Left ventricle myocardium inferior (tissue), 1 donor: ENCODE results near the gene CSH1. TPM values are rescaled to one million over a fixed set of nuclear protein-coding genes. Genes with fewer than 3 reads are reported as not detected.
"Not testable (repeated sequence)": the region's sequence is repeated elsewhere in the genome, so short reads cannot be mapped to it uniquely, and the experiment has no call there.

Experiments
- DNase-seq: peaks from one replicate; pipeline ENCODE4 v3.0.0-alpha.2; 2020
- H3K27ac ChIP-seq: fragments of 200-600 bp; replicated peaks from 2 replicates; pipeline ENCODE4 v1.8.0; 2021
- H3K27me3 ChIP-seq: fragments of 200-600 bp; 2 replicates; pipeline ENCODE4 v1.8.0; 2021; ENCODE audit warnings: low read depth
- H3K36me3 ChIP-seq: fragments of 200-600 bp; 2 replicates; pipeline ENCODE4 v1.8.0; 2021
- H3K4me1 ChIP-seq: fragments of 200-600 bp; 2 replicates; pipeline ENCODE4 v1.8.0; 2021
- H3K4me3 ChIP-seq: fragments of 200-600 bp; 2 replicates; pipeline ENCODE4 v1.8.0; 2021; ENCODE audit warnings: mild to moderate bottlenecking, moderate library complexity
- H3K9me3 ChIP-seq: fragments of 200-600 bp; replicated peaks from 2 replicates; pipeline ENCODE4 v1.8.0; 2021
- intact Hi-C: fragments of 100-400 bp; cut with micrococcal nuclease; formaldehyde crosslinking; loops from one replicate; pipeline ENCODE4 v1.11.0; 2022
- total RNA-seq: library from RNA; stranded (reverse); fragmentation: NEBNext Ultra II Directional; extraction: Animal tissue kit (Norgen Biotek cat#: 25700); gene quantifications from one replicate; pipeline ENCODE4 v1.2.1, GENCODE V29; 2021
- TF ChIP-seq, protein P1 (sequence below): fragments of 200-600 bp; IDR thresholded peaks from 2 replicates; pipeline ENCODE4 v1.8.0; 2021; ENCODE audit warnings: antibody characterized with exemption, mild to moderate bottlenecking, borderline replicate concordance
- donor health status: DM: no; HTN: yes; CAD: no; lungs with severe emphysema.

CSH1 gene
- total RNA-seq, 1 donor from 2014 or later, result not detected

DNA sequence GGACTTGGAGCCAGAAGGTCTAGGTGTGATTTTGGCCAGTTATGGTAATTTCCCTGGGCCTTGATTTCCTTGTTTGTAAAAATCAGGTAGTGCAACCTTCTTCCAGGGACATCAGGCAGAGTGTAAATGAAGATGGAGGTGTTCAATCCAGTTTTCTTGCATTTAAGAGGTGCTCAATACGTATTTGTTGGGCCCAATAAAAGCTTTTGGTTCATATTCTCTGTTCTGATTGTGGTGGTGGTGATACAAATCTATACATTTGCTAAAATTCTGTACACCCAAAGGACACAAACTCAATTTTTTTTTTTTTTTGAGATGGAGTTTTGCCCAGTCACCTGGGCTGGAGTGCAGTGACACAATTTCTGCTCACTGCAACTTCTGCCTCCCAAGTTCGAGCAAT, 29.8 kb upstream of the CSH1 start:
- DNase-seq, result no peak
- intact Hi-C loops, result no loop called here

DNA sequence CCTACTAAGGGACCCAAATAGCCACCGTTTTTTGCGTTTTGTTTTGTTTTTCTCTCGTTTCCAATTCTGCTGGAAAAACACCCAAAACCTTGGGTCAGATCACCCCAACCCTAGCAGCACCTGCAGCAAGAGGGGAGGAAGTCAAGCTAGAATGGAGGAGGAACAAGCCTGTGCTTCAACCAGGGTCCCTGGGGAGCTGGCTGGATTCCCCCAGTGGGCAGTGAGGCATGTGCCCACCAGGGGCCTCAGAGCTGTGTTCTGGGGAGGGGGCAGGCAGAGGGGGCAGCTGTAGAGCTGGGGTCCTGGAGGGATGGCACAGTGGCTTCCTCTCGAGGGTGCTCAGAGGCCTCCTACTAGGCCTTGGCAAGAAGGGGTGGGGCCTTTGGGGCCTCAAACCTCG, 29.2 kb upstream of the CSH1 start:
- Histone ChIP-seq H3K4me3 (no peak overlapping the region), H3K27me3 (no peaks in the 10 kb centered on the region), H3K4me1 (peaks cover 7% of the 10 kb centered on the region), H3K27ac (no peak overlapping the region), H3K36me3 (no peaks in the 10 kb centered on the region), H3K9me3 (no peaks in the 10 kb centered on the region)
- TF ChIP-seq, protein P1, sequence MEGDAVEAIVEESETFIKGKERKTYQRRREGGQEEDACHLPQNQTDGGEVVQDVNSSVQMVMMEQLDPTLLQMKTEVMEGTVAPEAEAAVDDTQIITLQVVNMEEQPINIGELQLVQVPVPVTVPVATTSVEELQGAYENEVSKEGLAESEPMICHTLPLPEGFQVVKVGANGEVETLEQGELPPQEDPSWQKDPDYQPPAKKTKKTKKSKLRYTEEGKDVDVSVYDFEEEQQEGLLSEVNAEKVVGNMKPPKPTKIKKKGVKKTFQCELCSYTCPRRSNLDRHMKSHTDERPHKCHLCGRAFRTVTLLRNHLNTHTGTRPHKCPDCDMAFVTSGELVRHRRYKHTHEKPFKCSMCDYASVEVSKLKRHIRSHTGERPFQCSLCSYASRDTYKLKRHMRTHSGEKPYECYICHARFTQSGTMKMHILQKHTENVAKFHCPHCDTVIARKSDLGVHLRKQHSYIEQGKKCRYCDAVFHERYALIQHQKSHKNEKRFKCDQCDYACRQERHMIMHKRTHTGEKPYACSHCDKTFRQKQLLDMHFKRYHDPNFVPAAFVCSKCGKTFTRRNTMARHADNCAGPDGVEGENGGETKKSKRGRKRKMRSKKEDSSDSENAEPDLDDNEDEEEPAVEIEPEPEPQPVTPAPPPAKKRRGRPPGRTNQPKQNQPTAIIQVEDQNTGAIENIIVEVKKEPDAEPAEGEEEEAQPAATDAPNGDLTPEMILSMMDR, result no peak
- peak; percentile 0 for DNase-seq
- intact Hi-C loops, result no loop called here

More for the DNA sequence above, 29.8 kb upstream of the CSH1 start:
- TF ChIP-seq, protein P1, result no peak
- Histone ChIP-seq H3K27ac (no peak overlapping the region), H3K27me3 (no peaks in the 10 kb centered on the region), H3K4me3 (no peak overlapping the region), H3K9me3 (no peaks in the 10 kb centered on the region), H3K4me1 (peaks cover 12% of the 10 kb centered on the region), H3K36me3 (no peaks in the 10 kb centered on the region)

DNA sequence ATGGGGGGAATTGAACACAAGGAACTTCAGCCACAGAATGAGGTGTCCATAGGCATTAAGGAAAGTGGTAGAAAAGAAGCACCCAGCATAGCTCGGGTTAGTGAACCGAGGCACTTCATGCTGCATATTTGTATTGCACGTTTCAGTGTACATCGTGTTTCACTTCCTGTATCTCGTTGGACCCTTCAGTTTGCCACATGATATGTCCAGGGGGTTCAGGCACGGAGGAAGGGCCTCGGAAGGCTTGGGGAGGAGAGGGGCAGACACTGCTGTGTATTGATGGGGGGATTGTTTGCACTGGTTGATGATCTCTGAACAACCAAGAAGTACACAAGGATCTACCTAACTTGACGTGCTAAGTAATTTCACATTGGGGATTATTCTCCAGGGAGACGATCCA, 26.0 kb upstream of the CSH1 start:
- H3K27ac ChIP-seq, H3K4me3 ChIP-seq, H3K36me3 ChIP-seq, intact Hi-C loops, H3K9me3 ChIP-seq, H3K4me1 ChIP-seq, DNase-seq: not testable (repeated sequence)
- H3K27me3 ChIP-seq, result peaks cover 13% of the 10 kb centered on the region

DNA sequence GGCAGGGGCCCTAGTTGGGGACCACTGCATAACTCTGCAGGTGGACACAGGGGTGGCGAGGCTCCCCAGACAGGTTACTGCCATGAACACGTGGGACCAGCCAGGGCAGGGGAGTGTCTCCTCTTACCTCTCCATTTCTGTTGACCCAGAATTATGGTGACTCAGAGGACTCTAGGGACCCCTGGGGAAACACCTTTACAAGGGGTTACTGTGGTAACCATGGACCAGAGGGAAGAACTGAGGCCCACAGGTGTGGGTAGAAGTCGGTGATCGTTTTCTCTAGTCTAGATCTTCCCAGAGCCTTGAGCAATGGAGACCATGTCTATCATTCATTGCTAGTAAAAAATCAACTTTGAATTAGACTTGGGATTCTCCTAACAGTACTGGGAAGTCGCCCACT, 24.4 kb upstream of the CSH1 start:
- H3K27ac ChIP-seq, DNase-seq, H3K9me3 ChIP-seq, H3K4me3 ChIP-seq, H3K36me3 ChIP-seq, H3K4me1 ChIP-seq, intact Hi-C loops: not testable (repeated sequence)
- peaks cover 18% of the 10 kb centered on the region for H3K27me3 ChIP-seq

DNA sequence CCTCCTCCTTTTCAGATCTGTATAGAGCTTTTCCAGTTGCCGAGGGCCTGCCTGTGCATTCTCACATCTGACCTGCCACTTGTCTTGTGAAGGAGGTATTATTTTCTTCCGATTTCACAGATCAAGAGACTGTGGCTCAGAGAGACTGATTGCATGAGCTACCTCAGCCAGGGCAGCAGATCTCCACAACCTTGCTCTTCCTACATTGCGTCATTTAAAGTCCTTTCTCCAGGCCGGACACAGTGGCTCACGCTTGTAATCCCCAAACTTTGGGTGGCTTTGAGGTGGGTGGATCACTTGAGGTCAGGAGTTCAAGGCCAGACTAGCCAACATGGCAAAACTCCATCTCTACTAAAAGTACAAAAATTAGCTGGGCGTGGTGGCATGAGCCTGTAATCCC, 23.7 kb upstream of the CSH1 start:
- peaks cover 18% of the 10 kb centered on the region for H3K27me3 ChIP-seq
- intact Hi-C loops, H3K4me1 ChIP-seq, DNase-seq, H3K4me3 ChIP-seq, H3K27ac ChIP-seq, H3K36me3 ChIP-seq, H3K9me3 ChIP-seq: not testable (repeated sequence)

DNA sequence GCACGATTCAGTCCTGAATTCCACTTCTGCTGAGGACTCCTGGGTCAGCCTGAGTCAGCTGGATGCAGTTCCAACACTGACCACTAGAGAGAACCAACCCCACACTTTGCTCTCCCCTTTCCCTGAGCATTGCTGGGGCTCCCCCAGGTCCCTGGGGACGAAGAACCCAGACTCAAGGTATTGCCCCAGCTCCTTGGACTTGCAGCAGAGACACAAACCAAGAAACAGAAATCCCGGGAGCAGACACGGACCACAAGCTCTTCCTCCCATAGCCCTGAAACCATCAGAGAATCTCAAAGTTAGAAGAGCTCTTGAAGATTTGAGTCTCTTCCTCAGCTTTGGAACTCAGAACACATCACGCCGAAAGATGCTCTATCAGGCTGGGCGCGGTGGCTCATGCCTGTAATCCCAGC, 22.9 kb upstream of the CSH1 start:
- TF ChIP-seq, protein P1, result peak; percentile 94
- no peaks in the 10 kb centered on the region for H3K36me3 ChIP-seq
- H3K9me3 ChIP-seq, result no peaks in the 10 kb centered on the region
- intact Hi-C loops, result loop anchor here (10.0 kb wide), 1 partner anchor 105 kb away; the partner anchor contains the start of gene ICAM2
- H3K27me3 ChIP-seq, result peaks cover 18% of the 10 kb centered on the region
- H3K27ac ChIP-seq, result no peak overlapping the region
- DNase-seq, result no peak
- H3K4me3 ChIP-seq, result no peak overlapping the region
- peaks cover 6% of the 10 kb centered on the region for H3K4me1 ChIP-seq

DNA sequence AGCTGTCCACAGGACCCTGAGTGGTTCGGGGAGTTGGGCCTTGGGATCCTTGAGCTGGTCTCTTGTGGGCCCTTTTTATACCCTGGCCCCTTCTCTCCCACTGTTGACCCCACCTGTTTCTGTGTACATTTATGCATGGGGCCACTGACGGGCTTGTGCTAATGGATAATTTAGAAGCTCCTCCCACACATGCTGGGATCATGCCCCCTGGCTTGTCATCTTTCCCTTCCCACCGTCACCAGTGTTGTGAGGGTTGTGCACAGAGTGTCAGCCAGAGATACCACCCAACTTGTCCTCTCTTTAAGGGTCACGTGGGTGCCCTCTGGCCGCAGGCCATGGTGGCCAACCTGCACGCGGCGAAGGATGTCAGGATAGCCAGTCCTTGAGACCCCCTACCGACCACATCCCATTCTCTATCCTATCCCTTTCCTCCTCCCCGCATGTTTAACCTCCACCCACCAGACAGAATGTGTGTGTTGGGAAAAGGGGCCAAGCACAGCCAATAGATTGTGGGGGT, 22.5 kb upstream of the CSH1 start, which contains the start of gene GH1:
Gene GH1 (minus strand): TSS at position 51 of the 517 bp plus-strand sequence. CDS start 63 bp downstream, outside the sequence.
- intact Hi-C loops, result loop anchor here (10.0 kb wide), 1 partner anchor 106 kb away; the partner anchor contains the start of gene ICAM2
- H3K36me3 ChIP-seq, H3K4me1 ChIP-seq, H3K9me3 ChIP-seq, H3K27ac ChIP-seq, H3K4me3 ChIP-seq, DNase-seq: not testable (repeated sequence)
- peaks cover 18% of the 10 kb centered on the region for H3K27me3 ChIP-seq
